ENCODE measurements around the gene LRRC74A.

GRCh38 chr14:76826122-76826521 lies at the start of gene LRRC74A:
- TF ChIP-seq, protein P1, sequence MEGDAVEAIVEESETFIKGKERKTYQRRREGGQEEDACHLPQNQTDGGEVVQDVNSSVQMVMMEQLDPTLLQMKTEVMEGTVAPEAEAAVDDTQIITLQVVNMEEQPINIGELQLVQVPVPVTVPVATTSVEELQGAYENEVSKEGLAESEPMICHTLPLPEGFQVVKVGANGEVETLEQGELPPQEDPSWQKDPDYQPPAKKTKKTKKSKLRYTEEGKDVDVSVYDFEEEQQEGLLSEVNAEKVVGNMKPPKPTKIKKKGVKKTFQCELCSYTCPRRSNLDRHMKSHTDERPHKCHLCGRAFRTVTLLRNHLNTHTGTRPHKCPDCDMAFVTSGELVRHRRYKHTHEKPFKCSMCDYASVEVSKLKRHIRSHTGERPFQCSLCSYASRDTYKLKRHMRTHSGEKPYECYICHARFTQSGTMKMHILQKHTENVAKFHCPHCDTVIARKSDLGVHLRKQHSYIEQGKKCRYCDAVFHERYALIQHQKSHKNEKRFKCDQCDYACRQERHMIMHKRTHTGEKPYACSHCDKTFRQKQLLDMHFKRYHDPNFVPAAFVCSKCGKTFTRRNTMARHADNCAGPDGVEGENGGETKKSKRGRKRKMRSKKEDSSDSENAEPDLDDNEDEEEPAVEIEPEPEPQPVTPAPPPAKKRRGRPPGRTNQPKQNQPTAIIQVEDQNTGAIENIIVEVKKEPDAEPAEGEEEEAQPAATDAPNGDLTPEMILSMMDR (IDR thresholded peaks at IDR 0.05) = no peak
- no peak for TF ChIP-seq POLR2A (IDR thresholded peaks at IDR 0.05)

Data from right lobe of liver (tissue), 4 donors.